ENCODE results near the gene PMM1. TPM values are rescaled to one million over a fixed set of nuclear protein-coding genes. Genes with fewer than 3 reads are reported as not detected.
A peak's percentile ranks its signal among the peaks of the same experiment; 100 is the strongest.
"Not testable (repeated sequence)": the region's sequence is repeated elsewhere in the genome, so short reads cannot be mapped to it uniquely, and the experiment has no call there.

The PMM1 gene
- polyA plus RNA-seq, 2 of the 4 experiments (the other 2 are of a cell fraction), result 23.5 to 28.7 TPM

DNA sequence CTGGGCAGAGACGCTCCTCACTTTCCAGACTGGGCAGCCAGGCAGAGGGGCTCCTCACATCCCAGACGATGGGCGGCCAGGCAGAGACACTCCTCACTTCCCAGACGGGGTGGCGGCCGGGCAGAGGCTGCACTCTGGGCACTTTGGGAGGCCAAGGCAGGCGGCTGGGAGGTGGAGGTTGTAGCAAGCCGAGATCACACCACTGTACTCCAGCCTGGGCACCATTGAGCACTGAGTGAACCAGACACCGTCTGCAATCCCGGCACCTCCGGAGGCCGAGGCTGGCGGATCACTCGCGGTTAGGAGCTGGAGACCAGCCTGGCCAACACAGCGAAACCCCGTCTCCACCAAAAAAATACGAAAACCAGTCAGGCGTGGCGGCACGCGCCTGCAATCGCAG, 42.0 kb upstream of the PMM1 start:
- CTCF ChIA-PET, result interaction anchor here (1.1 to 1.3 kb wide), 2 partner anchors 34 to 35 kb away, joined by 4 to 5 read pairs; no protein-coding TSS in a partner anchor
- ATAC-seq; H3K4me2 ChIP-seq; FAIRE-seq; DNase-seq (ENCODE audit: low read depth in 1 of 2, low spot score in 1 of 2); POLR2A ChIA-PET; H3K27ac ChIP-seq; H3K9me3 ChIP-seq; H3K4me3 ChIP-seq: not testable (repeated sequence)
- peaks cover 10% of the 10 kb centered on the region for H3K4me1 ChIP-seq
- WGBS (ENCODE audit: missing lambda C conversion rate), result 100% methylated on average over 3 of the region's 23 CpGs

- ATAC-seq; FAIRE-seq; CTCF ChIA-PET; H3K9me3 ChIP-seq; H3K27ac ChIP-seq; H3K4me3 ChIP-seq; H3K4me1 ChIP-seq; H3K4me2 ChIP-seq; DNase-seq (ENCODE audit: low read depth in 1 of 2, low spot score in 1 of 2); POLR2A ChIA-PET: not testable (repeated sequence)
- WGBS (ENCODE audit: missing lambda C conversion rate), result no CpG with 5 or more reads among the region's 28 CpGs
These were observed 41.5 kb upstream of the PMM1 start for GRCh38 chr22:41631115-41631514.

GRCh38 chr22:41625577-41625976, 35.9 kb upstream of the PMM1 start:
- ATAC-seq, result no peak
- H3K9me3 ChIP-seq, result no peaks in the 10 kb centered on the region
- DNase-seq (ENCODE audit: low read depth in 1 of 2, low spot score in 1 of 2), result no peak
- 91% methylated on average over 7 of the region's 7 CpGs for WGBS (ENCODE audit: missing lambda C conversion rate)
- H3K27ac ChIP-seq, result no peak overlapping the region
- TF ChIP-seq, protein P1, sequence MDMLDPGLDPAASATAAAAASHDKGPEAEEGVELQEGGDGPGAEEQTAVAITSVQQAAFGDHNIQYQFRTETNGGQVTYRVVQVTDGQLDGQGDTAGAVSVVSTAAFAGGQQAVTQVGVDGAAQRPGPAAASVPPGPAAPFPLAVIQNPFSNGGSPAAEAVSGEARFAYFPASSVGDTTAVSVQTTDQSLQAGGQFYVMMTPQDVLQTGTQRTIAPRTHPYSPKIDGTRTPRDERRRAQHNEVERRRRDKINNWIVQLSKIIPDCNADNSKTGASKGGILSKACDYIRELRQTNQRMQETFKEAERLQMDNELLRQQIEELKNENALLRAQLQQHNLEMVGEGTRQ (IDR thresholded peaks at IDR 0.05), result no peak
- no peak for TF ChIP-seq ESRRA (IDR thresholded peaks at IDR 0.05; ENCODE audit: borderline replicate concordance, low read length)
- no peak for TF ChIP-seq HOXB5 (CRISPR knock-in tag; IDR thresholded peaks at IDR 0.05)
- TF ChIP-seq ZC3H11A (IDR thresholded peaks at IDR 0.05), result no peak
- no peak for TF ChIP-seq FOSB (CRISPR knock-in tag; IDR thresholded peaks at IDR 0.05)
- no peak for TF ChIP-seq NPAS2 (CRISPR knock-in tag; IDR thresholded peaks at IDR 0.05; ENCODE audit: borderline replicate concordance)
- no peak for TF ChIP-seq RFX5 (IDR thresholded peaks at IDR 0.05)
- no peak for TF ChIP-seq TFCP2L1 (CRISPR knock-in tag; IDR thresholded peaks at IDR 0.05)
- TF ChIP-seq TP53 (CRISPR knock-in tag; IDR thresholded peaks at IDR 0.05), result no peak
- no peak for TF ChIP-seq SREBF2 (IDR thresholded peaks at IDR 0.05)
- TF ChIP-seq RNF2 (IDR thresholded peaks at IDR 0.05; ENCODE audit: borderline replicate concordance, low read depth), result no peak
- no peak for TF ChIP-seq ZSCAN20 (CRISPR knock-in tag; IDR thresholded peaks at IDR 0.05)
- TF ChIP-seq EP300 (IDR thresholded peaks at IDR 0.05), result no peak
- no peak for TF ChIP-seq CBX2 (IDR thresholded peaks at IDR 0.05; ENCODE audit: borderline replicate concordance, low read depth)
- TF ChIP-seq ZNF302 (CRISPR knock-in tag; IDR thresholded peaks at IDR 0.05), result no peak
- TF ChIP-seq EHF (CRISPR knock-in tag; IDR thresholded peaks at IDR 0.05), result no peak
- TF ChIP-seq MAZ (IDR thresholded peaks at IDR 0.05; ENCODE audit: borderline replicate concordance, low read depth, low read length), result no peak
- no peak for TF ChIP-seq ELK1 (IDR thresholded peaks at IDR 0.05; ENCODE audit: low read depth, low read length)
- no peak for TF ChIP-seq MYC (IDR thresholded peaks at IDR 0.05; ENCODE audit: borderline replicate concordance, low read length)
- ChIA-PET CTCF (no interaction called here), POLR2A (no interaction called here)
- no peak overlapping the region for H3K4me2 ChIP-seq
- FAIRE-seq, result no peak
- H3K4me3 ChIP-seq, result no peak overlapping the region
- peaks cover 8% of the 10 kb centered on the region; the same call in 1 of the 3 replicates for H3K4me1 ChIP-seq

DNA sequence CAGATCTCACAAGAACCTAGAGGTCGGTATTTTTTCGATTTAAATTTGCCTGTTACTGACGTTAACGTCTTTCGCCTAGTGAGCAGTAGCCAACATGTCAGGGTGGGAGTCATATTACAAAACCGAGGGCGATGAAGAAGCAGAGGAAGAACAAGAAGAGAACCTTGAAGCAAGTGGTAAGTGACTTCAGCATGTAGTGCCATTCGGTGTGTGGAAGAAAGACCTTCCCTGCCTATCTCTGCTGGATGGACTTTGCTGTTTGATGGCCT, 32.2 kb upstream of the PMM1 start:
- peak overlapping the region; percentile 97 for H3K4me2 ChIP-seq
- H3K27ac ChIP-seq, result peak overlapping the region; percentile 96 to 99
- ATAC-seq (no peak), DNase-seq (ENCODE audit: low read depth in 1 of 2, low spot score in 1 of 2) (no peak), FAIRE-seq (no peak)
- POLR2A ChIA-PET, result no interaction called here
- H3K9me3 ChIP-seq, result no peaks in the 10 kb centered on the region
- CTCF ChIA-PET, result interaction anchor here (0.7 to 1.5 kb wide), 6 partner anchors 24 to 221 kb away, joined by 3 to 5 read pairs (median 3); no protein-coding TSS in a partner anchor
- H3K4me3 ChIP-seq, result peak overlapping the region; percentile 93
- WGBS (ENCODE audit: missing lambda C conversion rate), result 4% methylated on average over 8 of the region's 8 CpGs
- TF ChIP-seq POLR2AphosphoS2 (conservative IDR thresholded peaks at IDR 0.05; ENCODE audit: low read length), result no peak
- no peak for TF ChIP-seq HOXA7 (CRISPR knock-in tag; IDR thresholded peaks at IDR 0.05)
- no peak for TF ChIP-seq ZSCAN20 (CRISPR knock-in tag; IDR thresholded peaks at IDR 0.05)
- peaks cover 23% of the 10 kb centered on the region for H3K4me1 ChIP-seq
